Measurements from ENCODE around the gene ZMYND10.

GRCh38 chr3:50354186-50354764 is 8.7 kb upstream of the ZMYND10 start:
- no peak for TF ChIP-seq CTCF (IDR thresholded peaks at IDR 0.05; ENCODE audit: insufficient read depth, low read depth, low read length)
- no peak for TF ChIP-seq EZH2 (IDR thresholded peaks at IDR 0.05; ENCODE audit: insufficient read depth, low read length)

Measured in astrocyte (in vitro differentiated cells and primary cell).